Uterus (tissue), 4 donors: ENCODE data around the gene DNM3. TPM values are rescaled to one million over a fixed set of nuclear protein-coding genes. Genes with fewer than 3 reads are reported as not detected.

Experiments
- DNase-seq, 2 donors: peaks; one replicate each; pipeline ENCODE4 v3.0.0-alpha.2; 2019 to 2020
- H3K27ac ChIP-seq, 2 donors: fragments of 200-600 bp; sonication (generic); 1 replicate in 1 of 2; 2 replicates in 1 of 2; pipeline ENCODE4 v1.5.1; 2016 to 2018
- H3K27me3 ChIP-seq, 2 donors: fragments of 200-600 bp; sonication (generic); one replicate each; pipeline ENCODE4 v1.5.1; 2018 to 2019; ENCODE audit warnings: control low read depth in 1 of 2
- H3K36me3 ChIP-seq, 2 donors: fragments of 200-600 bp; sonication (generic); one replicate each; pipeline ENCODE4 v1.5.1; 2019; ENCODE audit warnings: control low read depth in 1 of 2
- H3K4me1 ChIP-seq, 2 donors: fragments of 200-600 bp; sonication (generic); one replicate each; pipeline ENCODE4 v1.5.1; 2018 to 2019; ENCODE audit warnings: control low read depth in 1 of 2
- H3K4me3 ChIP-seq, 2 donors: fragments of 200-600 bp; sonication (generic); 1 replicate in 1 of 2; 2 replicates in 1 of 2; pipeline ENCODE4 v1.5.1; 2018 to 2019; ENCODE audit warnings: mild to moderate bottlenecking in 1 of 2
- H3K9me3 ChIP-seq, 2 donors: fragments of 200-600 bp; sonication (generic); one replicate each; pipeline ENCODE4 v1.5.1; 2019; ENCODE audit warnings: control low read depth in 1 of 2
- CTCF ChIP-seq, 4 experiments: fragments of 200-600 bp in 2 of 4; fragments of 450-650 bp in 2 of 4; sonication (generic) in 2 of 4; IDR thresholded peaks; one replicate each; pipeline ENCODE4 v1.5.1; 2016 to 2019; ENCODE audit warnings: antibody characterized with exemption in 4 of 4, mild to moderate bottlenecking in 2 of 4, moderate library complexity in 1 of 4
- POLR2A ChIP-seq, 2 donors: fragments of 450-650 bp; IDR thresholded peaks; one replicate each; pipeline ENCODE4 v1.6.1; 2016; ENCODE audit warnings: antibody characterized with exemption in 2 of 2, mild to moderate bottlenecking in 1 of 2, moderate library complexity in 1 of 2
- intact Hi-C: fragments of 100-400 bp; cut with DNase I; formaldehyde crosslinking; loops from one replicate; pipeline ENCODE4 v1.15.1; 2023; ENCODE audit warnings: low total_unique reads
- total RNA-seq, 4 donors: library from RNA; depleted of rRNA in 3 of 4; stranded (reverse); fragments of >200 nt in 3 of 4; gene quantifications; one replicate each; pipeline versions ENCODE4 v1.1.0 to v1.2.4, GENCODE V29; 2014 to 2023
- donor health status: DM: yes; HTN: yes; CAD: no.

DNM3 gene
- total RNA-seq, 4 donors from 2014 or later, result 4.7 to 49.2 (median 14.6) TPM

DNA sequence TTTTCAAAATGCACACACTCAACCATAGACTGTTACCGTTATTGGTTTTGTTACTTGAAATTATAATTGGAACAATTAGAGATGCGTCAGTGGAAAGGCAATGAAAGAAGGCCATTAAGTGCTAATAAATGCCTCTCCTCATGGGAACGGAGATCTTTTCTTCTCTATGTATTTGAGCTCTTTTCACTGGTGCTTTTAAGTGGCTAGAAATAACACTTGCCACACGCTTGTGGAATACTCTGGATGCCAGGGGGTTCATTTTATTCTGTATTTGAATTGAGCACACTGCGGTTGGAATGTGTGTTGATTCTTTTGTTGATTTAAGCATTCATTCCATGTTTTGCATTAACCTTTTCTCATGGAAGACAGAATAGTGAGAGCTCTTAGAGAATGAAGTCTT lies 68.4 kb downstream of the DNM3 start:
- DNase-seq, result no peak
- H3K9me3 ChIP-seq, result no peaks in the 10 kb centered on the region
- H3K27ac ChIP-seq, result no peak overlapping the region
- no peaks in the 10 kb centered on the region for H3K4me1 ChIP-seq
- H3K27me3 ChIP-seq, result no peaks in the 10 kb centered on the region
- TF ChIP-seq CTCF (IDR thresholded peaks at IDR 0.05) (no peak), POLR2A (IDR thresholded peaks at IDR 0.05) (no peak)
- intact Hi-C loops, result no loop called here
- H3K4me3 ChIP-seq, result no peak overlapping the region
- no peaks in the 10 kb centered on the region for H3K36me3 ChIP-seq

GRCh38 chr1:171910786-171911185 lies 69.5 kb downstream of the DNM3 start:
- Histone ChIP-seq H3K27ac (no peak overlapping the region), H3K4me3 (no peak overlapping the region), H3K36me3 (no peaks in the 10 kb centered on the region), H3K9me3 (no peaks in the 10 kb centered on the region), H3K4me1 (no peaks in the 10 kb centered on the region), H3K27me3 (no peaks in the 10 kb centered on the region)
- no peak for DNase-seq
- intact Hi-C loops, result no loop called here
- TF ChIP-seq CTCF (IDR thresholded peaks at IDR 0.05) (no peak), POLR2A (IDR thresholded peaks at IDR 0.05) (no peak)

DNA sequence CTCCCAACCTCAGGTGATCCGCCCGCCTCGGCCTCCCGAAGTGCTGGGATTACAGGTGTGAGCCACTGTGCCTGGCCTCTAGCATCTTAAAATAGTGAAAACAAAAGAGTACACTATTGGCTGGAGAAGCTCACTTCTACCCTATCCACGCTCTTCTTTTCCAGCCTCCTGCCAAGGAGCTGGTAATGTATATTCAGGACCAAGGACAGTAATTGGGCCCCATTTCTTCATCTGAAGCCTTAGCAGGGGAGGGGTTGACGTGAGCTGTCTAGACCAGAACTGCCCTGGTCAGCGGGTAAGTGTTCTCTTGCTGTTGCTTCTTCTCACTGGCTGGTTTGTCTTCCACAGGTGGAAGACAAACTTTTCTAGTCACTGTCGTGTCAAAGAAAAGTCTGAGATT lies 70.2 kb downstream of the DNM3 start:
- H3K9me3 ChIP-seq, result no peaks in the 10 kb centered on the region
- no peaks in the 10 kb centered on the region for H3K4me1 ChIP-seq
- H3K36me3 ChIP-seq, result no peaks in the 10 kb centered on the region
- H3K27me3 ChIP-seq, result no peaks in the 10 kb centered on the region
- H3K4me3 ChIP-seq, result no peak overlapping the region
- H3K27ac ChIP-seq, result no peak overlapping the region
- TF ChIP-seq CTCF (IDR thresholded peaks at IDR 0.05) (no peak), POLR2A (IDR thresholded peaks at IDR 0.05) (no peak)
- DNase-seq, result no peak
- intact Hi-C loops, result no loop called here

GRCh38 chr1:171912509-171913175 lies 71.3 kb downstream of the DNM3 start:
- no peak for TF ChIP-seq POLR2A (IDR thresholded peaks at IDR 0.05)
- no peak for TF ChIP-seq CTCF (IDR thresholded peaks at IDR 0.05)
- Histone ChIP-seq H3K27me3 (no peaks in the 10 kb centered on the region), H3K4me1 (no peaks in the 10 kb centered on the region), H3K36me3 (no peaks in the 10 kb centered on the region), H3K27ac (no peak overlapping the region), H3K4me3 (no peak overlapping the region), H3K9me3 (no peaks in the 10 kb centered on the region)
- DNase-seq, result no peak
- intact Hi-C loops, result no loop called here

DNA sequence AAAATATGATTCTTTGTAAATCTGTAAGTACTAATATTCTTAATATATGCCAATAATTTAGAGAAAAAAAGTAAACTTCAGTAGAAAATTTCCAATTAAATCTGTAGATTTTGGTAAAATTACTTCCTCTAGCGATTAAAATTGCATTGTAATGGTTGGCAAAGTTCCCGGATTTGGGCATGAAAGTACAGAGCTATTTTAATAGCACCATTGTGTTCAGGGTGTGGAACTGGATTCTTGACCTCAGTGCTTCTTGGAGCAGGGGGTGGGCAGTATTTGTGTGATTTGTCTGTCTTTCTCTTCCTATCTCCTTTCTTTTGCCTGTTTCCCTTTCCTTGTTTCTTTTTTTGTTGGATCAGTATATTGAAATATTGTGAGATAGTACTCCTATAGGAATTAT lies 72.1 kb downstream of the DNM3 start:
- Histone ChIP-seq H3K27ac (no peak overlapping the region), H3K27me3 (no peaks in the 10 kb centered on the region), H3K4me3 (no peak overlapping the region), H3K4me1 (no peaks in the 10 kb centered on the region), H3K36me3 (no peaks in the 10 kb centered on the region), H3K9me3 (no peaks in the 10 kb centered on the region)
- intact Hi-C loops, result no loop called here
- no peak for TF ChIP-seq POLR2A (IDR thresholded peaks at IDR 0.05)
- TF ChIP-seq CTCF (IDR thresholded peaks at IDR 0.05), result no peak
- DNase-seq, result no peak
